Measurements from ENCODE around the gene CBX4.

Gene CBX4

DNA sequence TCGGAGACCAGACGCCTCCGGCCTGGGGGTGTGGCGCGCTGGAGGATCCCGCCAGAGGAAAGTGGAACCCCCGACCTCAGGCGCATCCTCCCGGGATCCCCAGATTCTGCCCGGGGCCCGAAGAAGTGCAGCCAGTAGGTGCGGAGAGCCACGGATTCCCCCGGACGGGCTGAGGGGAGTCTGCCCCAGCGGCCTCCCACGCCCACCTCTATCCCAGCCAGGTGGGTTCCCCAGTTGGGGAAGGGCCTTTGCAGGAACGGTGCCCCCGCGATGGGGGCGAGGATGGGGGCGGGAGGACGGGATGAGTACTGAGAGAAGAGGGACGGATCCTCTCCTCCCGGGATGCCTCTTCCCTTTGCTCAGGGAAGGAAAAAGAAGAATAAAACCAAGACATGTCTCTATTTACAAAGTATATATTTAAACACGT, 47.5 kb downstream of the CBX4 start:
- Histone ChIP-seq H3K4me1 (ENCODE audit: low read depth, poor library complexity, severe bottlenecking) (peaks cover 6% of the 10 kb centered on the region), H3K4me3 (IDR thresholded peaks at IDR 0.05; ENCODE audit: insufficient read depth, low read depth, low read length) (no peak overlapping the region), H4K20me1 (ENCODE audit: insufficient read depth) (no peaks in the 10 kb centered on the region), H3K36me3 (ENCODE audit: insufficient read depth) (no peaks in the 10 kb centered on the region), H3K79me2 (ENCODE audit: insufficient read depth, low read depth) (no peaks in the 10 kb centered on the region), H3K27ac (no peak overlapping the region), H3K9ac (no peak overlapping the region), H2AFZ (ENCODE audit: low read depth) (no peak overlapping the region), H3K4me2 (no peak overlapping the region), H3K27me3 (ENCODE audit: insufficient read depth, low read depth) (peaks cover 40% of the 10 kb centered on the region)
- TF ChIP-seq, protein P1, sequence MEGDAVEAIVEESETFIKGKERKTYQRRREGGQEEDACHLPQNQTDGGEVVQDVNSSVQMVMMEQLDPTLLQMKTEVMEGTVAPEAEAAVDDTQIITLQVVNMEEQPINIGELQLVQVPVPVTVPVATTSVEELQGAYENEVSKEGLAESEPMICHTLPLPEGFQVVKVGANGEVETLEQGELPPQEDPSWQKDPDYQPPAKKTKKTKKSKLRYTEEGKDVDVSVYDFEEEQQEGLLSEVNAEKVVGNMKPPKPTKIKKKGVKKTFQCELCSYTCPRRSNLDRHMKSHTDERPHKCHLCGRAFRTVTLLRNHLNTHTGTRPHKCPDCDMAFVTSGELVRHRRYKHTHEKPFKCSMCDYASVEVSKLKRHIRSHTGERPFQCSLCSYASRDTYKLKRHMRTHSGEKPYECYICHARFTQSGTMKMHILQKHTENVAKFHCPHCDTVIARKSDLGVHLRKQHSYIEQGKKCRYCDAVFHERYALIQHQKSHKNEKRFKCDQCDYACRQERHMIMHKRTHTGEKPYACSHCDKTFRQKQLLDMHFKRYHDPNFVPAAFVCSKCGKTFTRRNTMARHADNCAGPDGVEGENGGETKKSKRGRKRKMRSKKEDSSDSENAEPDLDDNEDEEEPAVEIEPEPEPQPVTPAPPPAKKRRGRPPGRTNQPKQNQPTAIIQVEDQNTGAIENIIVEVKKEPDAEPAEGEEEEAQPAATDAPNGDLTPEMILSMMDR (conservative IDR thresholded peaks at IDR 0.05; ENCODE audit: low read depth, low read length), result no peak

DNA sequence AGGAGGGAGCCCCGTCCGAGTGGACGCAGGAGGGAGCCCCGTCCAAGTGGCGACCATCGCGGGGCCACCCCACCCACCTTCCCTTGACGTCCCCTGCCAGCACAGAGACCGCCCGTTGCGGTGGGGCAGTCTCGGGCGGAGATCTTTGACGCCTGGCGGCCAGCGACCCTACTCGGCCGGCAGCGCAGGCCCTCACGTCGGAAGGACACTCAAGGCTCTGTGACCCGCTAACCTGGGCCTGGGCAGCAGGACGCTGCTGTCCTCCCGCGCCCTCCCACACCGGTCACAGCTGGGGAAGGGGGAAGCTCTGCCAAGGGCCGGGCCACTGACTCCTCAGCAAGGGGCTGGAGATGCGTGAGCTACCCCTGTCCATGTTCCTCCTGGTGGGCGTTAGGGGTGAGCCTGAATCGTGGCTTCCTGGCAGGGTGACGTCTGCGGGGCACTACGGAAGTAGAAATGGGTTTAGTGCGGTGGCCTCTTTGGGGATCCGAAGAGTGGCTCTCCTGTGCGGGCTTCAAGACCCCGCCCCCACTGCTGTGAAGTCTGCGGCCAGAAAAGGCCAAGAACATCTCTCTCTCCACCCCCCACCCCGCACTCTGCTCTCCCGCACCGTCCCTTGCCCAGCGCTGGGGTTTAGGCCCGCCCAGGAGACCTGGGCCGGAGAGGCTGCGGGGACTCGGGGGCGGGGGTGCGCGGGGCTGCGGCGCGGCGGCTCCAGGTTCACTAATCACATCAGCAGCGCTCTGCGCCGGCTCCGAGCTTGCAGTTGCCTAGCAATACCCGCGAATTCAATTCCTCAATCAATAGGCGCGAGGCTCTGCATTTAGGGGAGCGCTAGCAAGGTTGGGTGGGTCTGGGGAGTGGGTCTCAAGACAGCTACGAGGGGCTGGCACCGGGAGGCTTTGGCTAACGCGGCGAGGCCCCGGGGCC, 48.2 kb downstream of the CBX4 start:
- H4K20me1 ChIP-seq (ENCODE audit: insufficient read depth), result no peaks in the 10 kb centered on the region
- H3K4me1 ChIP-seq (ENCODE audit: low read depth, poor library complexity, severe bottlenecking), result peaks cover 5% of the 10 kb centered on the region
- no peaks in the 10 kb centered on the region for H3K36me3 ChIP-seq (ENCODE audit: insufficient read depth)
- TF ChIP-seq, protein P1 (conservative IDR thresholded peaks at IDR 0.05; ENCODE audit: low read depth, low read length), result no peak
- H2AFZ ChIP-seq (ENCODE audit: low read depth), result no peak overlapping the region
- H3K27ac ChIP-seq, result no peak overlapping the region
- no peak overlapping the region for H3K9ac ChIP-seq
- no peaks in the 10 kb centered on the region for H3K79me2 ChIP-seq (ENCODE audit: insufficient read depth, low read depth)
- H3K27me3 ChIP-seq (ENCODE audit: insufficient read depth, low read depth), result peaks cover 40% of the 10 kb centered on the region
- H3K4me3 ChIP-seq (IDR thresholded peaks at IDR 0.05; ENCODE audit: insufficient read depth, low read depth, low read length), result no peak overlapping the region
- no peak overlapping the region for H3K4me2 ChIP-seq

DNA sequence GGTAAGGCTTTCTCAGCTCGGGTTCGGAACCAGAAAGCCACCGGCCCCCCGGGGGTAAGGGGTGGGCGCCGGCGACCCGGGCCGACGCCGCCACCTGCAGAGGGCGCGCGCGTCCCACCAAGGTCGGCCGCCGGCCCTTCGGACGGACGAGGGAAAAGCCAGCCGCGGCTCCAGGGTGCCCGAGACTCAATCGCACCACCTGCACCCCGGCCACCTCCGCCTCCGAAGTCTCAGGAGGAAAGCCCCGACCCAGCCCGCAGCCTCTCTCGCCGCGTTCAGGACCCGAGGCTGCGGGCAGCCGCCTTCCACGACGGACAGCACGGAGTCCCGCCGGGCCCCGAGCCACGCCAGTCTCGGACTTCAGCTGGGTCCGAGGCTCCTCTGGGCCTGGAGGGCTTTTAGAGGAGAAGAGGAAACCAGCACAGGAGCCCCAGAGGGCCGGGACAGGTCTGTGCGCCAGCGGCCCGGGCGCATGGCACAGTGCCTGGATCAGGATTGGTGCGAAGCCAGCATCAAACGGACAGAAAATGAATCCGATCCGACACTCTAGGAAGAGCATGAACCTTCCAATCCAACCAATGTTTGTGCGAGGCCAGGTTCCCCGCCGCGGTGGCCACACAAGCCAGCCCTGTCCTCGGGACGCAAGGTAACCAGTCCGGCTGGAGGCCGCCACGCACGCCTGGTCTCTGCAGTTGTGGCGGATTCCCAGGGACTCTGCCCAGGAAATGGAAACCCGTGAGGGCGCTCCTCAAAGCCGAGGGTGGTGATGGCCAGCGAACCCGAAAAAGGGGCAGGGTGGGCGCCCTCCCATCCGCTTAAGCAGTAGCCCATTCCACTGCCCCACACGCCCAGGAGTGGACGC, 49.1 kb downstream of the CBX4 start:
- TF ChIP-seq, protein P1 (conservative IDR thresholded peaks at IDR 0.05; ENCODE audit: low read depth, low read length), result peak; percentile 53
- H3K36me3 ChIP-seq (ENCODE audit: insufficient read depth), result no peaks in the 10 kb centered on the region
- H3K4me3 ChIP-seq (IDR thresholded peaks at IDR 0.05; ENCODE audit: insufficient read depth, low read depth, low read length), result no peak overlapping the region
- H3K9ac ChIP-seq, result no peak overlapping the region
- H3K27me3 ChIP-seq (ENCODE audit: insufficient read depth, low read depth), result peaks cover 40% of the 10 kb centered on the region
- no peaks in the 10 kb centered on the region for H3K4me1 ChIP-seq (ENCODE audit: low read depth, poor library complexity, severe bottlenecking)
- no peaks in the 10 kb centered on the region for H3K79me2 ChIP-seq (ENCODE audit: insufficient read depth, low read depth)
- no peak overlapping the region for H3K27ac ChIP-seq
- no peak overlapping the region for H2AFZ ChIP-seq (ENCODE audit: low read depth)
- no peaks in the 10 kb centered on the region for H4K20me1 ChIP-seq (ENCODE audit: insufficient read depth)
- H3K4me2 ChIP-seq, result no peak overlapping the region

- Histone ChIP-seq H3K4me3 (IDR thresholded peaks at IDR 0.05; ENCODE audit: insufficient read depth, low read depth, low read length) (no peak overlapping the region), H3K27me3 (ENCODE audit: insufficient read depth, low read depth) (peaks cover 40% of the 10 kb centered on the region)
Observed at GRCh38 chr17:79788989-79789942, 50.0 kb downstream of the CBX4 start.

More at GRCh38 chr17:79788989-79789942, 50.0 kb downstream of the CBX4 start:
- H3K27ac ChIP-seq, result no peak overlapping the region
- H2AFZ ChIP-seq (ENCODE audit: low read depth), result no peak overlapping the region
- H3K9ac ChIP-seq, result no peak overlapping the region
- H3K36me3 ChIP-seq (ENCODE audit: insufficient read depth), result no peaks in the 10 kb centered on the region
- H3K4me2 ChIP-seq, result no peak overlapping the region
- H3K4me1 ChIP-seq (ENCODE audit: low read depth, poor library complexity, severe bottlenecking), result no peaks in the 10 kb centered on the region
- H4K20me1 ChIP-seq (ENCODE audit: insufficient read depth), result no peaks in the 10 kb centered on the region
- TF ChIP-seq, protein P1 (conservative IDR thresholded peaks at IDR 0.05; ENCODE audit: low read depth, low read length), result no peak
- no peaks in the 10 kb centered on the region for H3K79me2 ChIP-seq (ENCODE audit: insufficient read depth, low read depth)

Data from KMS-11 (cell line).